ENCODE data around the gene FSTL4. TPM values are rescaled to one million over a fixed set of nuclear protein-coding genes. Genes with fewer than 3 reads are reported as not detected.

Gene FSTL4
- total and polyA plus RNA-seq, 4 donors, result 0.08 to 1.4 (median 0.31) TPM

GRCh38 chr5:133519191-133519590, 93.2 kb downstream of the FSTL4 start:
- DNase-seq (no peak), ATAC-seq (ENCODE audit: insufficient read depth, low FRiP score) (no peak)
- WGBS, 2 donors, result 88 to 89% methylated on average over 8 of the region's 8 CpGs
- Histone ChIP-seq H3K36me3 (ENCODE audit: control insufficient read depth in 4 of 4, insufficient read depth in 4 of 4, low read length in 4 of 4) (no peaks in the 10 kb centered on the region), H3K4me1 (ENCODE audit: control insufficient read depth in 5 of 5, insufficient read depth in 5 of 5, low read length in 5 of 5) (peaks cover 0 to 22% (median 10%) of the 10 kb centered on the region in 5 donors), H3K9ac (ENCODE audit: insufficient read depth in 1 of 2, low read length in 2 of 2) (no peak overlapping the region), H3K4me3 (no peak overlapping the region), H3K27me3 (ENCODE audit: control insufficient read depth in 3 of 3, insufficient read depth in 3 of 3, low read length in 2 of 3) (peaks cover 0 to 4% (median 0%) of the 10 kb centered on the region in 3 donors), H3K9me3 (ENCODE audit: control insufficient read depth in 4 of 4, insufficient read depth in 3 of 4, low read length in 3 of 4) (no peaks in the 10 kb centered on the region), H3K27ac (ENCODE audit: low read depth in 1 of 2, low read length in 1 of 2) (no peak overlapping the region)
- TF ChIP-seq, protein P1, sequence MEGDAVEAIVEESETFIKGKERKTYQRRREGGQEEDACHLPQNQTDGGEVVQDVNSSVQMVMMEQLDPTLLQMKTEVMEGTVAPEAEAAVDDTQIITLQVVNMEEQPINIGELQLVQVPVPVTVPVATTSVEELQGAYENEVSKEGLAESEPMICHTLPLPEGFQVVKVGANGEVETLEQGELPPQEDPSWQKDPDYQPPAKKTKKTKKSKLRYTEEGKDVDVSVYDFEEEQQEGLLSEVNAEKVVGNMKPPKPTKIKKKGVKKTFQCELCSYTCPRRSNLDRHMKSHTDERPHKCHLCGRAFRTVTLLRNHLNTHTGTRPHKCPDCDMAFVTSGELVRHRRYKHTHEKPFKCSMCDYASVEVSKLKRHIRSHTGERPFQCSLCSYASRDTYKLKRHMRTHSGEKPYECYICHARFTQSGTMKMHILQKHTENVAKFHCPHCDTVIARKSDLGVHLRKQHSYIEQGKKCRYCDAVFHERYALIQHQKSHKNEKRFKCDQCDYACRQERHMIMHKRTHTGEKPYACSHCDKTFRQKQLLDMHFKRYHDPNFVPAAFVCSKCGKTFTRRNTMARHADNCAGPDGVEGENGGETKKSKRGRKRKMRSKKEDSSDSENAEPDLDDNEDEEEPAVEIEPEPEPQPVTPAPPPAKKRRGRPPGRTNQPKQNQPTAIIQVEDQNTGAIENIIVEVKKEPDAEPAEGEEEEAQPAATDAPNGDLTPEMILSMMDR (IDR thresholded peaks at IDR 0.05; ENCODE audit: control extremely low read depth, extremely low read depth), result no peak

GRCh38 chr5:133514456-133514855, 97.9 kb downstream of the FSTL4 start:
- Histone ChIP-seq H3K4me3 (no peak overlapping the region), H3K4me1 (ENCODE audit: control insufficient read depth in 5 of 5, insufficient read depth in 5 of 5, low read length in 5 of 5) (peaks cover 0 to 3% (median 0%) of the 10 kb centered on the region in 5 donors), H3K27me3 (ENCODE audit: control insufficient read depth in 3 of 3, insufficient read depth in 3 of 3, low read length in 2 of 3) (no peaks in the 10 kb centered on the region), H3K36me3 (ENCODE audit: control insufficient read depth in 4 of 4, insufficient read depth in 4 of 4, low read length in 4 of 4) (no peaks in the 10 kb centered on the region), H3K9me3 (ENCODE audit: control insufficient read depth in 4 of 4, insufficient read depth in 3 of 4, low read length in 3 of 4) (no peaks in the 10 kb centered on the region), H3K27ac (ENCODE audit: low read depth in 1 of 2, low read length in 1 of 2) (no peak overlapping the region), H3K9ac (ENCODE audit: insufficient read depth in 1 of 2, low read length in 2 of 2) (no peak overlapping the region)
- DNase-seq (no peak), ATAC-seq (ENCODE audit: insufficient read depth, low FRiP score) (no peak)
- 36 to 42% methylated on average over 1 of the region's 1 CpG for WGBS, 2 donors
- TF ChIP-seq, protein P1 (IDR thresholded peaks at IDR 0.05; ENCODE audit: control extremely low read depth, extremely low read depth), result no peak

DNA sequence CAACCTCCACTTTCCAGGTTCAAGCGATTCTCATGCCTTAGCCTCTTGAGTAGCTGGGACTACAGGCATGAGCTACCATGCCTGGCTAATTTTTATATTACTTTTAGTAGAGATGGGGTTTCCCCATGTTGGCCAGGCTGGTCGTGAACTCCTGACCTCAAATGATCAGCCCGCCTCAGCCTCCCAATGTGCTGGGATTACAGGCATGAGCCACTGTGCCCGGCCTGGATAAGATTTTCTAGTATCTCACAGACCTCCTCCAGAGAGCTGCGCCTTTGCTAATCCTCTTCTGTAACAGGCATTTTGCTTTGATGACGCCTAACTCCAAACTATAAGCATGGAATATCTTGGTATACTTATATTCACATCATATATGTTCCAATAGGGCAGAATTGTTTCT, 99.4 kb downstream of the FSTL4 start:
- ATAC-seq (ENCODE audit: insufficient read depth, low FRiP score) (no peak), DNase-seq (no peak)
- no peak overlapping the region for H3K4me3 ChIP-seq
- no peaks in the 10 kb centered on the region for H3K9me3 ChIP-seq (ENCODE audit: control insufficient read depth in 4 of 4, insufficient read depth in 3 of 4, low read length in 3 of 4)
- no peak overlapping the region for H3K9ac ChIP-seq (ENCODE audit: insufficient read depth in 1 of 2, low read length in 2 of 2)
- no peaks in the 10 kb centered on the region for H3K36me3 ChIP-seq (ENCODE audit: control insufficient read depth in 4 of 4, insufficient read depth in 4 of 4, low read length in 4 of 4)
- H3K27ac ChIP-seq (ENCODE audit: low read depth in 1 of 2, low read length in 1 of 2), result no peak overlapping the region
- WGBS, 2 donors, result 90 to 93% methylated on average over 6 of the region's 6 CpGs
- H3K4me1 ChIP-seq (ENCODE audit: control insufficient read depth in 5 of 5, insufficient read depth in 5 of 5, low read length in 5 of 5), result peaks cover 0 to 1% (median 0%) of the 10 kb centered on the region in 5 donors
- TF ChIP-seq, protein P1 (IDR thresholded peaks at IDR 0.05; ENCODE audit: control extremely low read depth, extremely low read depth), result no peak
- no peaks in the 10 kb centered on the region for H3K27me3 ChIP-seq (ENCODE audit: control insufficient read depth in 3 of 3, insufficient read depth in 3 of 3, low read length in 2 of 3)

DNA sequence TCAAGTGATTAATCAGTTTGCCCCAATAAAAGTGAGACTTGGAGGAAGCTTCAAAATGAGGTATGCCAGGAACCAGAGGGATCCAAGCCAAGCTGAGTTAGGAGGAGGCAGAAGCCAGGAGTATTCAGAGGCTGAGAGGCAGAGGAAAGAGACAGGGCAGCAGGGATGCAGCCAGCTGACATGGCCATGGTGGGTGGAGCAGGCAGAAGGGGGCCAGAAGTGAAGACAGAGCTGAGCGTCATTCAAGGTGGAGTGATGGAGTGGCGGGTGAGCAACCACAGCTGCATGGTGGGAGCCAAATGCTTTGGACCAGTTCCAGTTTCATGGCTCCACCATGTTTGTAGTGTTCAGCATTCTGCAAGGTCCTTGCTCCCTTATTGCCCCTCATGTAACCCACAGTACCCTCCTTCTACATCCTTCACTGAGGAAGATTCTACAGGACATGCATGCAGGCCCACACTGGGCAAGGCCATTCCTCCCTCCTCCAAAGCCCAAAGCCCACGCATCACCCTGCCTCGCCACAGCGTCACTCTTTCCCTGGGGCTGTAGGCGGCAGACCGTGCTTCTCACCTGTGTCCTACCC, 100.6 kb downstream of the FSTL4 start:
- TF ChIP-seq, protein P1 (IDR thresholded peaks at IDR 0.05; ENCODE audit: control extremely low read depth, extremely low read depth), result no peak
- DNase-seq (no peak), ATAC-seq (ENCODE audit: insufficient read depth, low FRiP score) (no peak)
- Histone ChIP-seq H3K27me3 (ENCODE audit: control insufficient read depth in 3 of 3, insufficient read depth in 3 of 3, low read length in 2 of 3) (no peaks in the 10 kb centered on the region), H3K9me3 (ENCODE audit: control insufficient read depth in 4 of 4, insufficient read depth in 3 of 4, low read length in 3 of 4) (no peaks in the 10 kb centered on the region), H3K27ac (ENCODE audit: low read depth in 1 of 2, low read length in 1 of 2) (no peak overlapping the region), H3K4me3 (no peak overlapping the region), H3K9ac (ENCODE audit: insufficient read depth in 1 of 2, low read length in 2 of 2) (no peak overlapping the region), H3K4me1 (ENCODE audit: control insufficient read depth in 5 of 5, insufficient read depth in 5 of 5, low read length in 5 of 5) (peaks cover 0 to 1% (median 0%) of the 10 kb centered on the region in 5 donors), H3K36me3 (ENCODE audit: control insufficient read depth in 4 of 4, insufficient read depth in 4 of 4, low read length in 4 of 4) (no peaks in the 10 kb centered on the region)
- WGBS, 2 donors, result 88 to 96% methylated on average over 7 of the region's 7 CpGs
